Measurements from ENCODE around the gene FNIP2.

DNA sequence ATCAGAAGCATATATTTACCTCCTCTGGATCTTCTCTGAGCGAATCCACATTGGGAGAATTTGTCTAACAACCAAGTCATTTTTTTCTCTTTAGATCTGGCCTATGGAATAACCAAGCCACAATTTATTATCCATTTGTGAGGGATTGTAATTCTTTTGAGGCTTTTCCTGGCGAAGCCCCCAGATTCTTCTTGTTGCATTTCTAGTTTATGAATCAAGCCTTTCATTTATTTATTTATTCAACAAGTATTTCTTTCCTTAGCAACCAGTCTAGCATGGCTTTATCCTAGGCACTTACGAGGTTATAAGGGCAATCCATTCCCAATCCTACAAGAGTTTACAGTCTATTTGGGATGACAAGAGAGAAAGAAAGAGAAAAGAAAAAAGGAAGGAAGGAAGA lies 18.4 kb upstream of the FNIP2 start:
- TF ChIP-seq, protein P1, sequence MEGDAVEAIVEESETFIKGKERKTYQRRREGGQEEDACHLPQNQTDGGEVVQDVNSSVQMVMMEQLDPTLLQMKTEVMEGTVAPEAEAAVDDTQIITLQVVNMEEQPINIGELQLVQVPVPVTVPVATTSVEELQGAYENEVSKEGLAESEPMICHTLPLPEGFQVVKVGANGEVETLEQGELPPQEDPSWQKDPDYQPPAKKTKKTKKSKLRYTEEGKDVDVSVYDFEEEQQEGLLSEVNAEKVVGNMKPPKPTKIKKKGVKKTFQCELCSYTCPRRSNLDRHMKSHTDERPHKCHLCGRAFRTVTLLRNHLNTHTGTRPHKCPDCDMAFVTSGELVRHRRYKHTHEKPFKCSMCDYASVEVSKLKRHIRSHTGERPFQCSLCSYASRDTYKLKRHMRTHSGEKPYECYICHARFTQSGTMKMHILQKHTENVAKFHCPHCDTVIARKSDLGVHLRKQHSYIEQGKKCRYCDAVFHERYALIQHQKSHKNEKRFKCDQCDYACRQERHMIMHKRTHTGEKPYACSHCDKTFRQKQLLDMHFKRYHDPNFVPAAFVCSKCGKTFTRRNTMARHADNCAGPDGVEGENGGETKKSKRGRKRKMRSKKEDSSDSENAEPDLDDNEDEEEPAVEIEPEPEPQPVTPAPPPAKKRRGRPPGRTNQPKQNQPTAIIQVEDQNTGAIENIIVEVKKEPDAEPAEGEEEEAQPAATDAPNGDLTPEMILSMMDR (IDR thresholded peaks at IDR 0.05) = no peak
- no peak for TF ChIP-seq POLR2A (IDR thresholded peaks at IDR 0.05)
